IMR-90 (cell line): ENCODE results near the gene DNASE2B. TPM values are rescaled to one million over a fixed set of nuclear protein-coding genes. Genes with fewer than 3 reads are reported as not detected.

ENCODE experiments used
- ATAC-seq: fragments of 200-7000 bp; cut with Tn5 transposase; 2 replicates; pipeline ENCODE4 v1.9.1; 2020; ENCODE audit warnings: low read depth, mild to moderate bottlenecking, moderate library complexity
- BruUV-seq: library from RNA; stranded (reverse); fragments of 400-500 nt; replicated peaks from 2 replicates; lab custom pipeline; 2021; lab: Mats Ljungman, UMichigan
- CTCF ChIA-PET: fragments of 300-600 bp; formaldehyde crosslinking; extraction: SDS; loops from one replicate; lab custom pipeline; 2021; ENCODE audit warnings: antibody characterized with exemption; lab: Yijun Ruan, JAX
- POLR2A ChIA-PET: fragments of 300-600 bp; sonication (Branson Sonifier 250); formaldehyde crosslinking; loops from one replicate; lab custom pipeline; 2022; ENCODE audit warnings: antibody characterized with exemption; ENCODE audit not compliant: unreplicated experiment; lab: Charles Lee
- DNase-seq: peaks from one replicate; pipeline ENCODE4 v3.0.0; 2013
- H2AFZ ChIP-seq: replicated peaks from 2 replicates; pipeline ENCODE3; 2013; ENCODE audit warnings: low read length, mild to moderate bottlenecking; ENCODE audit not compliant: poor library complexity
- H2AK5ac ChIP-seq: 2 replicates; pipeline ENCODE4 v1.6.1; 2013; ENCODE audit warnings: low read depth, low read length, inconsistent platforms
- H2AK9ac ChIP-seq: replicated peaks from 2 replicates; pipeline ENCODE3; 2013; ENCODE audit warnings: mild to moderate bottlenecking, low read depth, low read length, moderate library complexity; ENCODE audit not compliant: poor library complexity
- H2BK120ac ChIP-seq: 2 replicates; pipeline ENCODE4 v1.6.1; 2013; ENCODE audit warnings: low read depth, low read length, inconsistent platforms
- H2BK15ac ChIP-seq: 3 replicates; pipeline ENCODE4 v1.6.1; 2013; ENCODE audit warnings: low read depth, low read length, inconsistent platforms
- H2BK20ac ChIP-seq: 2 replicates; pipeline ENCODE4 v1.6.1; 2013; ENCODE audit warnings: low read depth, mild to moderate bottlenecking, inconsistent platforms, low read length, moderate library complexity
- H2BK5ac ChIP-seq: 2 replicates; pipeline ENCODE4 v1.6.1; 2013; ENCODE audit warnings: mild to moderate bottlenecking, low read depth, low read length, inconsistent platforms; ENCODE audit not compliant: poor library complexity, severe bottlenecking
- H3K14ac ChIP-seq: replicated peaks from 2 replicates; pipeline ENCODE4 v1.6.1; 2013; ENCODE audit warnings: low read depth, low read length, inconsistent platforms
- H3K18ac ChIP-seq: 2 replicates; pipeline ENCODE4 v1.6.1; 2013; ENCODE audit warnings: low read depth, low read length, control low read depth
- H3K23ac ChIP-seq: 2 replicates; pipeline ENCODE4 v1.6.1; 2013; ENCODE audit warnings: low read depth, low read length, inconsistent platforms
- H3K27ac ChIP-seq: 2 replicates; pipeline ENCODE4 v1.5.1; 2013; ENCODE audit warnings: mild to moderate bottlenecking, control low read depth, low read length; ENCODE audit not compliant: insufficient read depth
- H3K27me3 ChIP-seq: 2 replicates; pipeline ENCODE4 v1.6.1; 2013; ENCODE audit warnings: low read length; ENCODE audit not compliant: control insufficient read depth, insufficient read depth
- H3K36me3 ChIP-seq: 2 replicates; pipeline ENCODE4 v1.6.1; 2013; ENCODE audit warnings: low read length, mixed read lengths; ENCODE audit not compliant: control insufficient read depth, insufficient read depth
- H3K4ac ChIP-seq: 2 replicates; pipeline ENCODE4 v1.6.1; 2013; ENCODE audit warnings: low read depth, low read length, inconsistent platforms
- H3K4me1 ChIP-seq: 2 replicates; pipeline ENCODE4 v1.6.1; 2013; ENCODE audit warnings: low read length, mixed read lengths; ENCODE audit not compliant: control insufficient read depth, insufficient read depth
- H3K4me2 ChIP-seq: 2 replicates; pipeline ENCODE4 v1.6.1; 2013; ENCODE audit warnings: low read depth, mild to moderate bottlenecking, control low read depth, low read length, moderate library complexity
- H3K4me3 ChIP-seq: 2 replicates; pipeline ENCODE4 v1.5.1; 2013; ENCODE audit warnings: low read depth, mild to moderate bottlenecking, control low read depth, low read length, moderate library complexity; ENCODE audit not compliant: insufficient read depth
- H3K56ac ChIP-seq: 2 replicates; pipeline ENCODE4 v1.6.1; 2013; ENCODE audit warnings: low read length, inconsistent platforms; ENCODE audit not compliant: insufficient read depth; ENCODE audit errors: extremely low read depth
- H3K79me1 ChIP-seq, 2 experiments: 2 replicates each; pipeline ENCODE4 v1.6.1; 2013; ENCODE audit warnings: low read length in 2 of 2, inconsistent platforms in 1 of 2, low read depth in 1 of 2
- H3K9ac ChIP-seq: 2 replicates; pipeline ENCODE4 v1.6.1; 2013; ENCODE audit warnings: low read depth, low read length, control low read depth
- H3K9me1 ChIP-seq: 2 replicates; pipeline ENCODE4 v1.6.1; 2013; ENCODE audit warnings: low read length, inconsistent platforms; ENCODE audit not compliant: insufficient read depth
- H3K9me3 ChIP-seq: 2 replicates; pipeline ENCODE4 v1.6.1; 2013; ENCODE audit warnings: low read length; ENCODE audit not compliant: control insufficient read depth, insufficient read depth
- H4K20me1 ChIP-seq: 2 replicates; pipeline ENCODE4 v1.6.1; 2013; ENCODE audit warnings: low read length, inconsistent platforms; ENCODE audit not compliant: insufficient read depth
- H4K5ac ChIP-seq: 2 replicates; pipeline ENCODE4 v1.6.1; 2013; ENCODE audit warnings: mild to moderate bottlenecking, low read depth, low read length, control low read depth
- H4K8ac ChIP-seq, 2 experiments: 2 replicates each; pipeline ENCODE4 v1.6.1; 2013; ENCODE audit warnings: low read depth in 2 of 2, low read length in 2 of 2, control low read depth in 1 of 2, inconsistent platforms in 1 of 2
- H4K91ac ChIP-seq: 2 replicates; pipeline ENCODE4 v1.6.1; 2013; ENCODE audit warnings: low read depth, low read length, inconsistent platforms; ENCODE audit not compliant: insufficient read depth
- CHD1 ChIP-seq: IDR thresholded peaks from 2 replicates; pipeline ENCODE4 v1.6.1; 2012; ENCODE audit warnings: low read depth, low read length, improper control_type of control experiment
- FOS ChIP-seq: fragments of 150-350 bp; IDR thresholded peaks from 2 replicates; pipeline ENCODE4 v1.6.1; 2016; ENCODE audit warnings: low read depth, low read length
- RCOR1 ChIP-seq: IDR thresholded peaks from 2 replicates; pipeline ENCODE4 v1.6.1; 2012; ENCODE audit warnings: mild to moderate bottlenecking, low read length, improper control_type of control experiment; ENCODE audit not compliant: insufficient replicate concordance
- WGBS, 2 experiments: methylation state at CpG; one replicate each; pipeline versions ENCODE4 v1.1.5 to v1.1.7; 2013; ENCODE audit warnings: missing lambda C conversion rate in 2 of 2; ENCODE audit not compliant: insufficient read length in 1 of 2; ENCODE audit errors: extremely low coverage in 2 of 2; 5-methylcytosine and 5-hydroxymethylcytosine counted together
- dilution Hi-C: fragments of 300-500 bp; cut with HindIII; formaldehyde crosslinking; loops from one replicate; pipeline ENCODE4 v1.14.3; 2018; ENCODE audit warnings: low sequenced_read_pairs; ENCODE audit not compliant: unreplicated experiment
- in situ Hi-C: fragments of 300-500 bp; cut with MboI; formaldehyde crosslinking; loops from 3 replicates; pipeline ENCODE4 v1.14.3; 2019; ENCODE audit warnings: low sequenced_read_pairs, inconsistent platforms, mixed read lengths
- intact Hi-C: fragments of 100-400 bp; cut with micrococcal nuclease; formaldehyde crosslinking; loops from 2 replicates; pipeline ENCODE4 v1.10.0; 2022
- polyA plus RNA-seq, 3 experiments: library from polyadenylated mRNA; depleted of rRNA; stranded (reverse); fragments of >200 nt; gene quantifications; 2 replicates each; pipeline ENCODE4 v1.2.3, GENCODE V29; 2012; ENCODE audit warnings: low replicate concordance in 1 of 3
- total RNA-seq: library from RNA; depleted of rRNA; stranded (reverse); fragments of >200 nt; gene quantifications from 2 replicates; pipeline ENCODE4 v1.2.3, GENCODE V29; 2012

The DNASE2B gene
- total and polyA plus RNA-seq, 2 of the 4 experiments (the other 2 are of a cell fraction) = not detected

GRCh38 chr1:84376000-84376910, 22.0 kb upstream of the DNASE2B start (continued):
- no peak for TF ChIP-seq RCOR1

- Histone ChIP-seq H3K27me3 (no peaks in the 10 kb centered on the region), H4K8ac (peak overlapping the region in 1 of 2 experiments; percentile 4; a peak in 2 of 4 replicates), H3K27ac (no peak overlapping the region), H3K4ac (peak overlapping the region; percentile 58), H3K4me3 (no peak overlapping the region), H2BK120ac (peak overlapping the region; percentile 38), H3K79me1 (no peaks in the 10 kb centered on the region), H3K9ac (no peak overlapping the region), H3K9me1 (peaks cover 5% of the 10 kb centered on the region), H3K14ac (peak overlapping the region; percentile 50; the same call in 1 of the 2 replicates), H2BK5ac (peak overlapping the region; percentile 1), H2AK9ac (no peak overlapping the region), H4K91ac (peak overlapping the region; percentile 60; the same call in 1 of the 2 replicates), H3K23ac (peak overlapping the region; percentile 10; the same call in 1 of the 2 replicates), H2BK15ac (no peak overlapping the region; the same call in 2 of the 3 replicates), H4K5ac (no peak overlapping the region), H3K4me2 (0 out of 2 replicates have a peak overlapping the region, but pooled peaks have one; percentile 6), H3K36me3 (no peaks in the 10 kb centered on the region), H2AK5ac (peak overlapping the region; percentile 54; the same call in 1 of the 2 replicates), H3K9me3 (no peaks in the 10 kb centered on the region), H2BK20ac (peak overlapping the region; percentile 64), H4K20me1 (no peaks in the 10 kb centered on the region), H3K4me1 (peaks cover 20% of the 10 kb centered on the region), H3K56ac (no peak overlapping the region), H3K18ac (peak overlapping the region; percentile 35; the same call in 1 of the 2 replicates), H2AFZ (no peak overlapping the region)
- TF ChIP-seq FOS (peak; percentile 65), RCOR1 (no peak), CHD1 (no peak)
- CTCF ChIA-PET = no interaction called here
- POLR2A ChIA-PET = no interaction called here
- BruUV-seq = no TSS peak
- in situ Hi-C loops = no loop called here
- no CpG with 5 or more reads among the region's 3 CpGs for WGBS, 2 experiments
- intact Hi-C loops = loop anchor here (5.0 kb wide), 3 partner anchors 55 to 125 kb away; partner anchors contain the start of gene SAMD13
- dilution Hi-C loops = no loop called here
- ATAC-seq (peak; percentile 71), DNase-seq (peak; percentile 92)
Measured at GRCh38 chr1:84377480-84378095, 20.7 kb upstream of the DNASE2B start.
